GM18868 (cell line): ENCODE data around the gene TMEM200A.

ENCODE experiments used
- ATAC-seq: cut with Tn5 transposase; IDR thresholded peaks from one replicate; pipeline ENCODE4 v1.9.1; 2021; ENCODE audit warnings: mild to moderate bottlenecking, moderate library complexity; ENCODE audit not compliant: unreplicated experiment

TMEM200A gene

DNA sequence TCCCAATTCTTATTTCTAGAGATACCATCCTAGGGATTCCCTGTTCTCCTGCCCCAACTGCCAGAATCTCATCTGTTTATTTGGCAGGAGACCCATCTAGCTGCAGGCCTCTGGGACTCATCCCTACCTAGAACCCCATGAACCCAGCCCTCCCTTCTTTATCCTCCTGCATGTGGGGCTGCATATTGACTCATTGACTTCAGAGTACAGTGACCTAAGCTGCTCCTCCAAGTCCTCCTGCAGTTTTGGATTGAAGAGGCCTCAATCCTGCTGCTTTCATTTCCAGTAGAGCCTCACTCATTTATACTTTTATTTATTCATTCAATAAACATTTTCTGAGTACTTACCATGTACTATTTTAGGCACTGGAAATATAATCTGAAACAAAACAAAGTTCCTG, 11.6 kb downstream of the TMEM200A start:
- no peak for ATAC-seq

DNA sequence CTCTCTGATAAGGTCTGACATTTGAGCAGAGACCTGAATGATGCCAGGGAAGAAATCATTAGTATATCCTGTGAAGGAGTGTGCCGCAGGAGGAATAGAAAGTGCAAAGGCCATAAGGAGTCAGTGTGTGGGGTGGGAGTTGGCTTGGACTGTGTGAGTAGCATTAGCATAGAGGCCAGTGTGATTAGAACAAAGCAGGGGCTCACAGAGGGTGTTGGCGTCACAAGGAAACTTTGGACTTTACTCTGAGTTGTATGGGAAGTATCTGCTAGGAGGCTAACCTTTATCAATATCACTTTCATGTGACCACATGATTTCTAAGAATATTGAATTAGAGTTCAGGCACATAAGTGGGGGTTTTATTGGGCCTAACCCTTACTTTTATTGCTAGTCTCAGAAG, 12.1 kb downstream of the TMEM200A start:
- ATAC-seq = no peak

DNA sequence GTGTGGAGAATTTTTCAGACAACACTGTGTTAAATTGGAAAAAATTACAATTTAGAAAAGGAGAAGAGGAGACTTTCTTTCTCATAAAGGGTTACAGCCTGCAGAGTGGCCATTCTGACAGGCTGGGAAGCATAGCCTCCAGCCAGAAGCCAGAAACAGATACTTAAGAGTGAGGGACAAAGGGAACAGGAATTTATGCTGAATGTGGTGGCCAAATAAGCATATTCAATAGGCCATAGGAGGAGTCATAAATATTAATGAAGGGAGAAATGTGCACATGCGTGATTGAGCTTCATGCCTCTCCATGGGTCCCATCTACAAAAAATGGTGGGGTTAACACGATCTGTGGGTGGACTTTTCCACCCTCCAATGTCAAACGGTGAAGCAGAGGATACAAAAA, 13.4 kb downstream of the TMEM200A start:
- no peak for ATAC-seq

DNA sequence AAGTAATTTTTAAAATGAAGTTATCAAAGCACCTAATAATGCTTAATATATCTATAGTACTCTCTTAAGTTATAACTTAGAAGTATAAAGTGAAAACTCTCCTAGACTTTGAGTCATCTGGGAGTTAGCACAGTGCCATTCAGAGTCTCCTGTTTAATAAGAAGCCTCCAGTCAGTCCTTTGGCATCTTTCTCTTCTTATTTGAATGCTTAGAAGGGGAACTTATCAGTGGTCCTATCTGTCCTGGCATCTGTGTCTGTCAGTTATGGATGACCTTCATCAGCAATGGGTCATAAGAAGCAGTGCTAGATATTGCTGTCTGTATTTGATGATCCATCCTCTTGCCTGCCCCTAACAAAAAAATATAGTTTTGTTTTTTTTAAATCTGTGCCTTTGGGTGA, 15.2 kb downstream of the TMEM200A start:
- ATAC-seq = no peak

DNA sequence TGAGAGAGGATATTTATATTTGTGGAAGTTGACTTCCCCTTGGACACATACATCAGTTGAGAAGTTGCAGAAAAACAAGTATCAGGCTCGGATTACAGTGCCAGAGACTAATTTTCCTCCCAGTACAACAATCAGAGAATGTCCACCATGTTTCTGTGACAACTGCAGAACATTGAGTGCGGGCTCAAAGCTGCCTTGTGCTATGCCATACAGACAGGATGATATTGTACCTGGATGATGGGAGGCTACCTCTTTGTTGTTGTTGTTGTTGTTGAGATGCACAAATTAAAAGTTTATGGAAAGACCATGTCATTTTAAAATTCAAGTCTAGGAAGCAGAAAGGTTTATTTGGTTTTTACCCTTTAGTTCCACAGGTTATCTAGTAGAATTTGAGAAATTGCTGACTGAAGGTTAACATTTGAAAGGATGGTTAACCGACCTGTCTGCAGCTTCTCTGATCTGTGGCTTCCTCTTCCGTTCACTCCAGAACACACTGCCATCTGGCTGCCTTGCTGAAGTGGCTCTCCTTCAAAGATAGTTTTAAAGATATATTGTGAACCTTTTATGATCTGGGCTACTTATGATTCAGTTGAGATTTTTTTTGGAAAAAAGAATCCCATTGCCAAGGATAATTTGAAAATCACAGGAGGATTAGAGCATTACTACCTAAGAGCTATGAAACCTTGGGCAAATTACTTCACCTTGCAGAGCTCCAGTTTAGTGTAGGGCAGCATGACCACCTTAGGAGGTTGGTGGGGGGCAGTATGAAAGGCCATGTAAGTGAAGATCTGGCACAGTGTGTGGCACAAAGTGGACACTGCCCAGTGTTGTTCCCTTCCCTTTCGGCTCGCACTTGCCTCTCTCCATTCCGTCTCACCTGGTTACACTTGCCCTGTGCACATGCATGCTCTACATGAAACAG, 15.9 kb downstream of the TMEM200A start:
- ATAC-seq = peak; percentile 72

DNA sequence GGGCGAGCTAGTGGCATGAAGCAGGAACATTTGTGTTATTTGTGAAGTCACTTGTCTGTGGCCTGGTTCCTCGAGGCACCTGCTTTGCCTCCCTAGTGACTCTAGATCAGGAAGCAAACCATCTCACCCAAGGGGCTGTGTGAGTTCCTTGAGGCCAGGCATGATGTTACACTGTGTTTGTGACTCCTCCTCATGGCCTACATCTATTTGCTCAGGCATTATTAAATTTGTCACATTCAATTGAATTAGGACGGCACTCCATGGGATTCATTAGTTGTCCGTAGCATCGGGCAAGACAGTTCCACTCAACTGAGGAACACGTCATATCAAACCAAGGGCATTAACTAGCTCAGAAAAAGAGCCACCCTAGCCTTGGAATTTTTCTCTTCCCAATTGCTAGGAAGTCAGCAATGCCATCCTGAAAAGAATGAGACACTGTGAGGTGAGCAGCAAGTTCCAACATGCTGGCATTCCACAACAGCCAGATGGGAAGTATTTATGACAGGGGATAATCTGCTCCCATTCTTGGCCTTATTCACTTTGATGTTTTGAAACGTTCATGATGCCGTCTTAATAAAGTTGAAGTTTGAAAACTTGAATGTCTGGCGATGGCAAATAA, 17.2 kb downstream of the TMEM200A start:
- no peak for ATAC-seq

DNA sequence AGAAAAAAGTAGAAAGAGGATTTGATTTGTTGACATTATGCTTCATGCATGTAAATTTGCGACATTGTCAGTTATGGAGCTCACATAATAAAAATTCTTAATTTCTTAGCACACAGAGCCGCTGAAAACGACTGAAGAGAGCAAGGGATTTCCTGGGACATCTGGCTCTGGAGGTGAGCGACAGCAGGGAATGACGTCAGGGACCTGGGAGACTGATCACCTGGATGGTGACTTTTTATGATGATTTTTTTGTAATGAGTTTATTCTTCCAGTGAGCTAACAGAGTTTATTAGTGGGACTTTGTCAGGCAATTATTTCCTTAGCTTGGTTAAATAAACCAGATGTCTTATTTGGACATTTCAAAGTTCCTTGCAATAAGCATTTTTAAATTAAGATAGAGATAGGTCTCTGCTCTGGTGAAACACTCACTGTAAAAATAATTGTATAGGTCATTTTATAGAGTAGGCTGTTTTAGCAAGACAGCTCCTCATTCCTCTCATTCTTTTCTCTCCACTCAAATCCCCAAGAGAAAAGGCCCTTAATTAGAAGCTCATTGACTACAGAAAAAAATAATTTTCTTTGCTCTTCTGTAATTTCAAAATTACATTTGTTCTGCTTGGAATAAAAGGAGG, 19.4 kb downstream of the TMEM200A start:
- ATAC-seq = no peak

DNA sequence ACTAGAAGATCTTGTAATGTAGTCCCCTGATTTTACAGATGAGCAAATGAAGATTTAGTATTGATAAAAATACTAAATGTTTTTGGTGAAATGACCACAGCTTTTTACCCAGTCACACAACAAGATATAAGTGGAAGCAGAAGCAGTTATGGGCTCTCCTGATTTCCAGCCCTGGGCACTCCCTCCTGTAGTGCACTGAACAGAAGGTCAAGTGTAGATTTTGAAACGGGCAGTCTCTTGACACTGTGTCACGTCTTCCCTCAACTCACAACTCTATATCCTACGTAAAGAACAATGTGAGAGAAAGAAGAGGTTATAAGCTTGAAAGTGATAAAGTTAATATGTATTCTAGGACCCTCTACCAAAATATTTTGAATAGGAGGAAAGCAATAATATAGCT, 23.3 kb downstream of the TMEM200A start:
- no peak for ATAC-seq

DNA sequence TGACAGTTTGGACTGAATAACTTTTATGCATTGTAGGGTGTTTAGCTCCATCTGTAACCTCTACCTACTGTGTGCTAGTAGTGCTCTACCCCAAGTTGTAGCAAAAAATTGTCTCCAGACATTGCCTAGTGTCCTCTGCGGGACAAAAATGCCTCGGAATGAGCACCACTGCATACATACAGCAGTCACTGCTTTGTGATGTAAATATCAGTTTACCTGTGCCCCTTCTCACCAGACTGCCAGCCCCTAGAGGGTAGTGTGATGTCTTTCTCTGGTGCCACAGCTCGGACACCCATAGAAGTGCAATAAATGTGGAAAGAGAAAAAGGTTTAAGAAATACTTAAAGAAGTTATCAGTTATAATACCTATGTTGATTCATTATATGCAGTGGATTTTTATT, 25.1 kb downstream of the TMEM200A start:
- ATAC-seq = no peak

DNA sequence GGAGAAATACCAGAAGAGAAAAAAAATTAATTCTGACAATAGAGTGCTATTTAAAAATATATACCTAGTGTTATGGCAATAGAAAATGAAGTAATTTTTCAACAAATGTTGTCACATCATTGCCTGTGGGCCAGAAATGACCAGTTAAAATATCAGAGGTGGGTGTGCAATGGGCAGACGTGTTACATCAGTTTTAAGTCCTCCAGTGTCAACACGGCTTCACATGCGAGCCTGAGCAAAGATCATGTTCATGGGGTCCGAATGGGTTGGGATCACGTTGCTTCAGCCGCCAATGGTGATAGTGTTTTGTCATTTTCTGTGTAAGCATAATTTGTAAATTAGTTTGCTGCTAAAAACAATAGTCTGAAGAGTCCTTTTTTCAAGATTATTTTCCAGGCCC, 27.5 kb downstream of the TMEM200A start:
- no peak for ATAC-seq

DNA sequence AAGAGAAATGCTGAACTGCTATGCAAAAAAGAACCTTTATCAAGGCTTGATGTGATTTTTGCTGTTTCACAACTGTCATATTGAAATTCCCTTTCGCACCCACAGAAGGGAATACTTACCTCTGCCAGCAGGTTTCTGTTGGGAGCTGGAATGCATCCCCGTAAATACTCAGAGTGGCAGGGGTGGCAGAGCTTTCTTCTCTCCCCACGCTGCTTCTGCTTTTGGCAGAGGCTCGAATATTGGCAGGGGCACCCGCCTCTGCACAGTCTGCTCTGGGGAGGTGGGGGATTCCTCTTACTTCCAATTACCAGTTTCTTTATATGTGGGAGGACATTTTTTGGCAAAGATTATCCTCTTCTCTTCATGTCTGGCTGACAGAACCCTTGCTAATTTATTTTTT, 28.4 kb downstream of the TMEM200A start:
- no peak for ATAC-seq

DNA sequence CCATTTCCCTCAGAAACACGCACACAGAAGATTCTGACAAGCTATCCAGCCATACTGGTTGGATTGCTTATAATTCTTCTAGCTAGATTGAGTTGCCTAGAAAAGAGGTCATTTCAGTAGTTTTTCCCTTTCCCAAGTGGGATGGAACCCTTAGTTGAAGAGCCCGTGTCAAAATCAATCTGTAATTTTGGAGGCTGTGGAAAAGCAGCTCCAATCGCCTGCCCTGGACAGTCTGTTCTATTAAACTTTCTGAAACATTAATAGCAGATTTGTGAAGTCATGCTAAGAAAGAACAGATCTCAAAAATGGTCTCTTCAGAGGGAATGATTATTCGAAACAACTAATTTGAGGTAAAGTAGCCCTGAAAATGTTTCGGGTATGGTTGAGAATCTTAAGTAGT, 29.3 kb downstream of the TMEM200A start:
- ATAC-seq = no peak

DNA sequence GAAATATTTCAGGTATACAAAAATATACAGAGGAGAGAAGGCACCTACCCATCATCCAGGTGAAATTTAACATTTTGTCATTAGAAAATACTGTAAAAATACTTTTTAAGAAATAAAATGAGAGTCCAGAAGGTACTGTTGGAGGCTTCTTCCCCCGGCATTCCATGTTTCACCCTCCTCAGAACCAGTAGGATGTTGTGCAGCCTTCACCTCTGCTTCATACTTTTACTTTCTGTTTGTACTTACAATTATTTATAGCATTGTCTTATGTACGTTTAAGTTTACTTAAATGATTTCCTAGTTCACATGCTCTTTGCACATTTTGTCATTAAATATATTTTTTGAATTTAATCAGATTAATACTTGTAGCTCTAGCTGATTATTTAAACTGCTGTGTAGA, 30.9 kb downstream of the TMEM200A start:
- no peak for ATAC-seq

DNA sequence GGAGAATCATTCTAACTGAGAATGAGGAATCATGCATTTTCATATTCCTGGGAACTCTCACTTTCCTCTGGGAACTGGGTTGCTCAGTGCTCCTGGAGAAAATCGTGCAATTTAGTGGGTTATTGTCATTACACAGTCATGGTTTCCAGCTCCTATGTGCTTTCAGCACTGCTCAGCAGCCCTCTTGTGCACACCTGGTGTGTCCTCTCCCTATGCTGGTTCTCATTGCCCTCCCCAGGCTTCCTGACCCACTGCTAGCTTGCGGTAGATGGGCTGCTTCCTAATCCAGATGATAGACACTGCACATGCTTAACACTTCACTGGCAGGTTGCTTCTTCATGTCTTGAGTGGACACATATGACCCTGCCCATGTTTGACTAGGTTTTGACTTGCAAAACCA, 39.7 kb downstream of the TMEM200A start:
- ATAC-seq = no peak

DNA sequence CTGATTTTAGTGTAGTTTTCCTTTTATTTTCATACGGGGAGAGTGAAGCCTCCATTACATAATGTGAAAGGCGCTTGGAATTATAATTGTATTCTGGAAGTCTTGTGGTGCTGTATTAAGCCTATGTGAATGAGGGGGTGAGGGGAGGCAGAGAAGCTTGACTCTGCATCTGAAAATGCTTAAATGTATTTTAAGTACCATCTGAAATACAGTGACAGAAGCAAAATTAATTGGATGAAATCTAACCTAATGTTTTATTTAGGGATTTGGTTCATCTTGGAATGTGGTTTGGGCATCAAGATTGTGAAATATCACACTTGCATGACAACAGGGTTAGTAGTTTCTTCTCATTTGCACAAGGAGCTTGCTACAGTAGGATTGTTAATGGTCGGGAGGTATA, 41.2 kb downstream of the TMEM200A start:
- ATAC-seq = no peak

DNA sequence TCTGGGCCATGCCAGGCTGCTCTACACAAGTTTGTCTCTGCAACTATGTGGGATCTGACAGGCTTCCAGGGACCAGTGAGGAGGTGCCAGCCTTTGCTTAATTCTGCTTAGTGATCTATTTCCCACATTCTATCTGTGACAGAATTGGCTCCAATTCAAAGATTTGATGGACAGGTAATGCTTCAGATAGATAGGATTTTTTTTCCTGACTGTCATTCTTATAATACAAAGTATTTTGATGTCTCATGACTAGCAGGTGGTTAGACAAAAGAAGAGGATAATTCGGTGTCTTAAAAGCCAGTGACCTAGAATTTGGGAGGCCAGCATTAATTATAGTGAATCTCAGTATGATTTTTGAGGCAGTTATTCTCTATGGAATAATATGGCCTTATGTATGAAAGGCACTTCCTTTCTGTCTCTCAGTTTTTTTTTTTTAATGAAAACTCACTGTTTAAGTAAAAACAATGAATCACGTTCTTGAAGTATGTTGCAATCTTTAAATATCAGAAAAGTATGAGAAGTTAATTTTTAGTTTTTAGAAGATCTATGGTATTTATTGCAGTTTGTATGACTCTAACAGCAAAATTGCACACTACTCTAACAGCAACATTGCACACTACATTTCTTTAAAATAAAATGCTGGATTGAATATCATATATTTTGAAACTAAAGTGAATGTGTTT, 43.7 kb downstream of the TMEM200A start:
- ATAC-seq = no peak

DNA sequence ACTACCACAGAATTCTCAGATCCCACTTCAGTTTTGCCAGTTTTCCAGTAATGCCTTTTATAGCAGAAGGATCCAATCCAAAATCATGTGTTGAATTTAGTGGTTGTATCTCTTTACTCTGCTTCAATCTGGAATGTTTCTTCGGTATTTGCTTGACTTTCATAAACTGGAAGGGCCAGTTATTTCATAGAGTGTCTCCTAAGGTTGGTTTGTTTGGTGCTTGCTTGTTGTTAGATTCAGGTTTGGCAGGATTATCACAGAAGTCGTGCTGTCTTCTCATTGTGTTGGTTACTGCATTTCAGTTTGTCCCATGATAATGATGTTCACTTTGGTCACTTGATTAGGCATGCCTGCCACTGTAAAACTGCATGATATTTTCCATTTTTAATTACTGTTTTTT, 45.7 kb downstream of the TMEM200A start:
- ATAC-seq = no peak

DNA sequence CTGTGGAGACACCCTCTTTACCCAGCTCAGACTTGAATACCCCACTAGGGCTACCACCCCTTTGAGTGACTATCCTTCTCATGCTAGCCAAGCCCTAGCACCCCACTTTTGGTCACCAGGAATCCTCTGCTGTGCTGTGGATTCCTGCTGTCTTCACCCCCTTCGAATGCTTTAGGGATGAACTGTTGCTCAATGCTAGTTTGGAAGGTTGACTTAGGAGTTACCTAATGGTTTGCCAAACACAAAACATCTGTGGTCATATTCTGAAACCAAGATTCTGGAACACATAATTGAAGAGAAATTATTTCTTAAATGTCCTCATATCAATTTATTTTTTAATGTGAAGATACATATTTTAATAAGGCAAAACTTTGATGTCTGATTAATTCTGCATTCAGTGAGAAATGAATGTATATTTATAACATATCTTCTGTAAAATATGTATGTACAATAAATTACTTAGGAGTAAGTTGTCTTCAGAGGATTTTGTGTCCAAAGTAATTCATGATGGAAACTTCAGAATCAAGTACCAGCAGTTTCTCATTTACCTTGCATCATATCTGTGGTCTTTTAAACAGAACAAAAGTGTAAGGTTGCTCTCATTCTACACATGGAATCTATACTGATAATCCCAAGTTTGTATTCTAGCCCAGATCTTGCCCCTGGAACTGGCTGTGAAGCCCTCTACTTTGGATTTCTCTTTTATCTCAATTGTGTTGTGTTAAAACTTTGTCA, 46.9 kb downstream of the TMEM200A start:
- no peak for ATAC-seq

DNA sequence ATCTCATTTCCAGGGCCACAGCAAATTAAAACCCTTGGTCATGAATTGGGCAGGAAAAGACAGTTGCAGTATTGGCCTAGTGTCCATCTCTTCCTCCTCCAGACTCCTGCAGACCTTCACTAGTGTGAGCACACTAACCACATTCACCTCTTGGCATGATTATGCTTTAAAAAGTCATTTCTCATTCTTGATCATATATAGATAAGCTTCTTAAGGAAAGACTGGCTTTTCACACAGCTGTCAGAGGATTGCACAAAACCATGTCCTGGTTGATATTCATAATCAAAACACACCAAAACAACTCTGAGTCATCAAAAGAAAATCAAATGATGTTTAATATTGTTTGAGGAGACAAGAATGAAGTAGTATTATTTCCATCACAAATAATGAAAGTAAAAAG, 52.1 kb downstream of the TMEM200A start:
- ATAC-seq = no peak

DNA sequence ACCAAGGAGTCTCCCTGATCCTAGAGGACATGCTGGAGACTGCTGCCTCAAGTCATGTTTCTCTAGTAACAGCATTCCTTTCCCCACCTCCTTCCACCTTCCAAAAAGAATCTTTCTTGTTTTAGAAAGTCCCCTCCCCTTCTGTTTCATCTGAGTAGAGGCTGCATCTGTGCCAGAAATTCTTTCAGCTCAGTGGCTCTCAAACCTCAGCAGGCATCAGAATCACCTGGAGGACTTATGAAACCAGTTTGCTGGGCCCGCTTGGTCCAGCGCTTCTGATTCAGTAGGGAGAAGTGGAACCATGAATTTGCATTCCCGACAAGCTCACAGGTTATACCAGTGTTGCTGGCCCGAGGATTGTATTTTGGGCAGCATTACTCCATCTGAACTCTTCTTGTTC, 55.1 kb downstream of the TMEM200A start:
- no peak for ATAC-seq

DNA sequence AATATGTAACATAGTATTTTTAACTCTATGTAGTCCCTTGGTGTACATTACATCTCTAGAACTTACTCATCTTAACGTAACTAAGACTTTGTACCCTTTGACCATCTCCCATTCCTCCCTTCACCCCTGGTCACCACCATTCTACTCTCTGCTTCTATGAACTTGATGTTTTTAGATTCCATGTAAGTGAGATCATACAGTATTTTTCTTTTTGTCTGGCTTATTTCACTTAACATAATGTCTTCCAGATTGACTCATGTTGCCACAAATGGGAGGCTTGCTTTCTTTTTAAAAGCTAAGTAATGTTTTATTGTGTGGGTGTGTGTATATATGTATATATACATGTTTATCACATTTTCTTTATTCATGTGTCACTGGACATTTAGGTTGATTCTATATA, 55.8 kb downstream of the TMEM200A start:
- no peak for ATAC-seq
